ENCODE results near the gene UGT1A8.

- no peak for TF ChIP-seq SIN3A (IDR thresholded peaks at IDR 0.05; ENCODE audit: borderline replicate concordance, low read depth, low read length)
- TF ChIP-seq CTCF (IDR thresholded peaks at IDR 0.05), result no peak
- TF ChIP-seq USF2 (IDR thresholded peaks at IDR 0.05; ENCODE audit: borderline replicate concordance, low read depth, low read length), result no peak
- no peak for TF ChIP-seq EP300 (IDR thresholded peaks at IDR 0.05; ENCODE audit: borderline replicate concordance in 1 of 2, low read depth in 1 of 2, low read length in 1 of 2)
- no peak for TF ChIP-seq FOXM1 (IDR thresholded peaks at IDR 0.05; ENCODE audit: low read depth)
Observed at GRCh38 chr2:233604826-233605225, 12.6 kb upstream of the UGT1A8 start.

Measured in SK-N-SH (cell line).